Thoracic aorta (tissue), 2 donors: Measurements from ENCODE around the gene CRX. TPM values are rescaled to one million over a fixed set of nuclear protein-coding genes. Genes with fewer than 3 reads are reported as not detected.
"Not testable (repeated sequence)": the region's sequence is repeated elsewhere in the genome, so short reads cannot be mapped to it uniquely, and the experiment has no call there.

ENCODE experiments used
- ATAC-seq: fragments of 150-250 bp; one replicate; pipeline ENCODE4 v1.8.0; 2017; ENCODE audit warnings: low read depth; ENCODE audit not compliant: insufficient number of reproducible peaks, low FRiP score
- DNase-seq: peaks from one replicate; pipeline ENCODE4 v3.0.0-alpha.2; 2020; ENCODE audit warnings: low spot score
- H3K27ac ChIP-seq, 2 donors: fragments of 200-600 bp; sonication (generic); 1 replicate in 1 of 2; 2 replicates in 1 of 2; pipeline ENCODE4 v1.5.1; 2016; ENCODE audit warnings: mild to moderate bottlenecking in 2 of 2, moderate library complexity in 2 of 2
- H3K27me3 ChIP-seq: fragments of 200-600 bp; sonication (generic); replicated peaks from 2 replicates; pipeline ENCODE4 v1.6.0; 2016; ENCODE audit warnings: mild to moderate bottlenecking; ENCODE audit not compliant: insufficient read depth
- H3K36me3 ChIP-seq: fragments of 200-600 bp; sonication (generic); one replicate; pipeline ENCODE4 v1.5.1; 2016
- H3K4me1 ChIP-seq, 2 donors: fragments of 200-600 bp; sonication (generic); 1 replicate in 1 of 2; 2 replicates in 1 of 2; pipeline versions ENCODE4 v1.5.1 to v1.6.0; 2016; ENCODE audit warnings: low read depth in 2 of 2, mild to moderate bottlenecking in 1 of 2; ENCODE audit not compliant: control insufficient read depth in 1 of 2
- H3K4me3 ChIP-seq: fragments of 200-600 bp; sonication (generic); 2 replicates; pipeline ENCODE4 v1.5.1; 2016; ENCODE audit warnings: mild to moderate bottlenecking
- H3K9me3 ChIP-seq: fragments of 200-600 bp; sonication (generic); 2 replicates; pipeline ENCODE4 v1.5.1; 2016
- CTCF ChIP-seq: fragments of 200-600 bp; sonication (generic); IDR thresholded peaks from one replicate; pipeline ENCODE4 v1.5.1; 2019; ENCODE audit warnings: antibody characterized with exemption
- total RNA-seq, 2 donors: library from RNA; depleted of rRNA; stranded (reverse); fragments of >200 nt; gene quantifications; one replicate each; pipeline versions ENCODE4 v1.1.0 to v1.2.3, GENCODE V29; 2016

The CRX gene
- total RNA-seq, 2 donors from 2014 or later, result not detected

GRCh38 chr19:47779524-47780214, 42.1 kb upstream of the CRX start:
- peaks cover 22 to 41% of the 10 kb centered on the region in 2 donors for H3K4me1 ChIP-seq
- no peak for TF ChIP-seq CTCF
- no peaks in the 10 kb centered on the region for H3K9me3 ChIP-seq
- no peak for ATAC-seq
- peak overlapping the region; percentile 98 for H3K27ac ChIP-seq
- H3K36me3 ChIP-seq, result peaks cover 26% of the 10 kb centered on the region
- peak; percentile 52 for DNase-seq
- no peaks in the 10 kb centered on the region for H3K27me3 ChIP-seq
- H3K4me3 ChIP-seq, result peak overlapping the region; percentile 89

GRCh38 chr19:47780215-47780551, 41.6 kb upstream of the CRX start:
- DNase-seq (no peak), ATAC-seq (no peak)
- peaks cover 22 to 41% of the 10 kb centered on the region in 2 donors for H3K4me1 ChIP-seq
- H3K4me3 ChIP-seq, result peak overlapping the region; percentile 89
- peak overlapping the region; percentile 98 for H3K27ac ChIP-seq
- no peak for TF ChIP-seq CTCF
- H3K9me3 ChIP-seq, result no peaks in the 10 kb centered on the region
- H3K27me3 ChIP-seq, result no peaks in the 10 kb centered on the region
- H3K36me3 ChIP-seq, result peaks cover 30% of the 10 kb centered on the region

GRCh38 chr19:47781590-47782262, 40.0 kb upstream of the CRX start:
- H3K4me1 ChIP-seq, result peaks cover 24 to 47% of the 10 kb centered on the region in 2 donors
- H3K9me3 ChIP-seq, result no peaks in the 10 kb centered on the region
- H3K27me3 ChIP-seq, result no peaks in the 10 kb centered on the region
- DNase-seq, result no peak
- H3K27ac ChIP-seq, result peak overlapping the region in 1 of 2 donors; percentile 34
- peaks cover 39% of the 10 kb centered on the region for H3K36me3 ChIP-seq
- peak overlapping the region; percentile 42 for H3K4me3 ChIP-seq
- no peak for ATAC-seq
- no peak for TF ChIP-seq CTCF

- H3K27ac ChIP-seq, result peak overlapping the region in 1 of 2 donors; percentile 43
- H3K36me3 ChIP-seq, result peaks cover 39% of the 10 kb centered on the region
- H3K4me1 ChIP-seq, result peaks cover 19 to 34% of the 10 kb centered on the region in 2 donors
Observed at GRCh38 chr19:47786566-47786965, 35.2 kb upstream of the CRX start.

GRCh38 chr19:47787307-47787706, 34.4 kb upstream of the CRX start:
- not testable (repeated sequence) for H3K9me3 ChIP-seq, H3K4me3 ChIP-seq, ATAC-seq, H3K27me3 ChIP-seq, DNase-seq
- Histone ChIP-seq H3K27ac (peak overlapping the region in 1 of 2 donors; percentile 43), H3K36me3 (peaks cover 35% of the 10 kb centered on the region), H3K4me1 (peaks cover 12 to 27% of the 10 kb centered on the region in 2 donors)

More at GRCh38 chr19:47786566-47786965, 35.2 kb upstream of the CRX start:
- no peak for TF ChIP-seq CTCF
- no peaks in the 10 kb centered on the region for H3K27me3 ChIP-seq
- no peak overlapping the region for H3K4me3 ChIP-seq
- no peak for ATAC-seq
- H3K9me3 ChIP-seq, result no peaks in the 10 kb centered on the region
- no peak for DNase-seq

GRCh38 chr19:47789811-47790210, 31.9 kb upstream of the CRX start:
- H3K27me3 ChIP-seq, H3K27ac ChIP-seq, ATAC-seq, DNase-seq, H3K9me3 ChIP-seq, H3K4me3 ChIP-seq: not testable (repeated sequence)
- Histone ChIP-seq H3K4me1 (peaks cover 10 to 19% of the 10 kb centered on the region in 2 donors), H3K36me3 (peaks cover 12% of the 10 kb centered on the region)
